Kidney epithelial cell (primary cell): ENCODE measurements around the gene ATXN2. TPM values are rescaled to one million over a fixed set of nuclear protein-coding genes. Genes with fewer than 3 reads are reported as not detected.
"Not testable (repeated sequence)": the region's sequence is repeated elsewhere in the genome, so short reads cannot be mapped to it uniquely, and the experiment has no call there.

Experiments used
- DNase-seq: peaks from one replicate; pipeline ENCODE4 v3.0.0-alpha.2; 2010; ENCODE audit warnings: low read depth
- H3K27me3 ChIP-seq: 2 replicates; pipeline ENCODE4 v1.6.0; 2011; ENCODE audit warnings: low read length; ENCODE audit not compliant: control insufficient read depth, insufficient read depth
- H3K36me3 ChIP-seq: 2 replicates; pipeline ENCODE4 v1.5.1; 2011; ENCODE audit warnings: low read length; ENCODE audit not compliant: control insufficient read depth, insufficient read depth
- H3K4me3 ChIP-seq: 2 replicates; pipeline ENCODE4 v1.5.1; 2011; ENCODE audit warnings: low read depth, mild to moderate bottlenecking, control low read depth, low read length
- CTCF ChIP-seq: IDR thresholded peaks from 2 replicates; pipeline ENCODE4 v1.5.1; 2011; ENCODE audit warnings: mild to moderate bottlenecking, moderate library complexity, low read length, control low read depth, inconsistent platforms; ENCODE audit not compliant: insufficient read depth, poor library complexity, severe bottlenecking
- total RNA-seq: library from RNA; depleted of rRNA; stranded (reverse); fragments of >200 nt; gene quantifications from 2 replicates; pipeline ENCODE4 v1.2.3, GENCODE V29; 2015

Gene ATXN2
- total RNA-seq, 1 donor from 2014 or later = 26.3 TPM

GRCh38 chr12:111519937-111520336 lies 79.2 kb downstream of the ATXN2 start:
- Histone ChIP-seq H3K27me3 (no peaks in the 10 kb centered on the region), H3K36me3 (peaks cover 3% of the 10 kb centered on the region), H3K4me3 (no peak overlapping the region)
- DNase-seq = no peak
- TF ChIP-seq CTCF = no peak

DNA sequence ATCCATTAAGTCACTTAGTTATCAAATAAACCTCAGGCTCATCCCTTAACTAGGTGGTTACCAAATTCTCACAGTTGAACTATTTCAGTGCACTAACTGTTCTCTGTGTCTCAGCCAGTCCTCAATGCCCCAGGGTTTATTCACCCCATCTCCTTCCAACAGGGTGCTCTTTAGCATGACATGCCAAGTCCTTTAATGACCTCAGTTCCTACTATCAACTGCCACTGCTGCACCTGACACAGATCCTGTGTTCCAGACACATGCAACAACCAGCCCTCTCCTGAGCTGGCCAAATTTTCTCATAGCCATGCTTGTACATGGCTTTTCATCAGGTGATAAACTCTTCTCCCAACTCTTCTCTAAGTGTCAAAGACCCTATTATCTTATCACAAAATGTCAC lies 80.0 kb downstream of the ATXN2 start:
- H3K4me3 ChIP-seq = no peak overlapping the region
- peaks cover 3% of the 10 kb centered on the region for H3K36me3 ChIP-seq
- no peak for DNase-seq
- TF ChIP-seq CTCF = no peak
- H3K27me3 ChIP-seq = no peaks in the 10 kb centered on the region

GRCh38 chr12:111507719-111508118 lies 91.4 kb downstream of the ATXN2 start:
- H3K27me3 ChIP-seq, H3K36me3 ChIP-seq, H3K4me3 ChIP-seq, DNase-seq: not testable (repeated sequence)

GRCh38 chr12:111507258-111507657 lies 91.9 kb downstream of the ATXN2 start:
- not testable (repeated sequence) for H3K36me3 ChIP-seq, DNase-seq, H3K4me3 ChIP-seq, H3K27me3 ChIP-seq

- H3K36me3 ChIP-seq = no peaks in the 10 kb centered on the region
- no peak for TF ChIP-seq CTCF
- H3K27me3 ChIP-seq = no peaks in the 10 kb centered on the region
- DNase-seq = no peak
- no peak overlapping the region for H3K4me3 ChIP-seq
Measured at GRCh38 chr12:111506260-111506659, 92.9 kb downstream of the ATXN2 start.

- no peak for DNase-seq
- Histone ChIP-seq H3K27me3 (no peaks in the 10 kb centered on the region), H3K4me3 (no peak overlapping the region), H3K36me3 (no peaks in the 10 kb centered on the region)
- TF ChIP-seq CTCF = no peak
Measured at GRCh38 chr12:111505601-111506036, 93.5 kb downstream of the ATXN2 start.

- no peak for DNase-seq
- TF ChIP-seq CTCF = no peak
- H3K36me3 ChIP-seq = no peaks in the 10 kb centered on the region
Measured at GRCh38 chr12:111503116-111503515, 96.0 kb downstream of the ATXN2 start.

More at GRCh38 chr12:111503116-111503515, 96.0 kb downstream of the ATXN2 start:
- Histone ChIP-seq H3K27me3 (no peaks in the 10 kb centered on the region), H3K4me3 (no peak overlapping the region)
